ENCODE data around the gene FBXO44.

DNA sequence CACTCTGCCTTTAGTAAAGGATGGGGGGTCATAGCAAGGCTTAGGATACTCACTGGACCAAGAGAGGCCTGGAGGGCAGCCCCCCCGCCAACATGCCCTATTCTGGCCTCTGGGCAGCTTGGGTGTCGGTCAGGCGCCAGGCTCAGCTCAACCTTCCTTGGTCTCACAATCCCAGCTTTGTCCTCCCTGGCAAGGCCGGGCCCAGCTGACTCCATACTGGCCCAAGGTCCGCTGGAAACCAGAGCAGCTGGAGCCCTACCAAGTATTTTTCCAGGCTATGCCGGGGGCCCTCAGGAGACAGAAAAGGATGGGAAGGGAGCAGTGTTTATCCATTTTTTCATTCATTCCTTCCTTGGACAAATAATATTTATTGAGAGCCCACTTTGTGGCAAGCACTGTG, 6.6 kb upstream of the FBXO44 start:
- no peak for TF ChIP-seq TCF4 (CRISPR knock-in tag; IDR thresholded peaks at IDR 0.05; ENCODE audit: borderline replicate concordance)
- no peak for TF ChIP-seq ESRRG (CRISPR knock-in tag; IDR thresholded peaks at IDR 0.05)
- no peak for TF ChIP-seq ARNTL (CRISPR knock-in tag; IDR thresholded peaks at IDR 0.05; ENCODE audit: borderline replicate concordance, low read depth)
- TF ChIP-seq, protein P1, sequence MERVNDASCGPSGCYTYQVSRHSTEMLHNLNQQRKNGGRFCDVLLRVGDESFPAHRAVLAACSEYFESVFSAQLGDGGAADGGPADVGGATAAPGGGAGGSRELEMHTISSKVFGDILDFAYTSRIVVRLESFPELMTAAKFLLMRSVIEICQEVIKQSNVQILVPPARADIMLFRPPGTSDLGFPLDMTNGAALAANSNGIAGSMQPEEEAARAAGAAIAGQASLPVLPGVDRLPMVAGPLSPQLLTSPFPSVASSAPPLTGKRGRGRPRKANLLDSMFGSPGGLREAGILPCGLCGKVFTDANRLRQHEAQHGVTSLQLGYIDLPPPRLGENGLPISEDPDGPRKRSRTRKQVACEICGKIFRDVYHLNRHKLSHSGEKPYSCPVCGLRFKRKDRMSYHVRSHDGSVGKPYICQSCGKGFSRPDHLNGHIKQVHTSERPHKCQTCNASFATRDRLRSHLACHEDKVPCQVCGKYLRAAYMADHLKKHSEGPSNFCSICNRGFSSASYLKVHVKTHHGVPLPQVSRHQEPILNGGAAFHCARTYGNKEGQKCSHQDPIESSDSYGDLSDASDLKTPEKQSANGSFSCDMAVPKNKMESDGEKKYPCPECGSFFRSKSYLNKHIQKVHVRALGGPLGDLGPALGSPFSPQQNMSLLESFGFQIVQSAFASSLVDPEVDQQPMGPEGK (CRISPR knock-in tag; IDR thresholded peaks at IDR 0.05; ENCODE audit: borderline replicate concordance), result no peak
- TF ChIP-seq CSDC2 (CRISPR knock-in tag; IDR thresholded peaks at IDR 0.05), result no peak
- no peak for TF ChIP-seq RARB (CRISPR knock-in tag; IDR thresholded peaks at IDR 0.05)
- TF ChIP-seq PPARA (CRISPR knock-in tag; IDR thresholded peaks at IDR 0.05; ENCODE audit: borderline replicate concordance), result no peak
- no peak for TF ChIP-seq ZNF8 (CRISPR knock-in tag; IDR thresholded peaks at IDR 0.05)
